Esophagus muscularis mucosa (tissue), 4 donors: ENCODE measurements around the gene RPL22L1. TPM values are rescaled to one million over a fixed set of nuclear protein-coding genes. Genes with fewer than 3 reads are reported as not detected.
"Not testable (repeated sequence)": the region's sequence is repeated elsewhere in the genome, so short reads cannot be mapped to it uniquely, and the experiment has no call there.

Experiments used
- DNase-seq: peaks from one replicate; pipeline ENCODE4 v3.0.0-alpha.2; 2017; ENCODE audit errors: extremely low spot score
- H3K27ac ChIP-seq, 4 donors: fragments of 200-600 bp; sonication (generic); replicated peaks in 1 of 4; 1 replicate in 3 of 4; 2 replicates in 1 of 4; pipeline ENCODE4 v1.5.1; 2016 to 2019; ENCODE audit warnings: mild to moderate bottlenecking in 1 of 4
- H3K27me3 ChIP-seq, 4 donors: fragments of 200-600 bp; sonication (generic); one replicate each; pipeline versions ENCODE4 v1.5.1 to v1.6.0; 2016 to 2019
- H3K36me3 ChIP-seq, 4 donors: fragments of 200-600 bp; sonication (generic); one replicate each; pipeline ENCODE4 v1.5.1; 2016 to 2019
- H3K4me1 ChIP-seq, 4 donors: fragments of 200-600 bp; sonication (generic); one replicate each; pipeline ENCODE4 v1.5.1; 2016 to 2019
- H3K4me3 ChIP-seq, 4 donors: fragments of 200-600 bp; sonication (generic); 1 replicate in 2 of 4; 2 replicates in 2 of 4; pipeline ENCODE4 v1.5.1; 2016 to 2019; ENCODE audit warnings: mild to moderate bottlenecking in 4 of 4, moderate library complexity in 1 of 4
- H3K9me3 ChIP-seq, 4 donors: fragments of 200-600 bp; sonication (generic); 1 replicate in 3 of 4; 2 replicates in 1 of 4; pipeline ENCODE4 v1.5.1; 2016 to 2019
- CTCF ChIP-seq, 3 experiments: fragments of 200-600 bp in 2 of 3; fragments of 450-650 bp in 1 of 3; sonication (generic) in 2 of 3; IDR thresholded peaks; one replicate each; pipeline ENCODE4 v1.5.1; 2017 to 2019; ENCODE audit warnings: antibody characterized with exemption in 3 of 3, mild to moderate bottlenecking in 2 of 3, moderate library complexity in 1 of 3
- EP300 ChIP-seq: sonication (generic); formaldehyde crosslinking; IDR thresholded peaks from one replicate; pipeline ENCODE4 v1.6.1; 2017; ENCODE audit warnings: antibody characterized with exemption
- POLR2A ChIP-seq: fragments of 450-650 bp; IDR thresholded peaks from one replicate; pipeline ENCODE4 v1.6.1; 2017; ENCODE audit warnings: antibody characterized with exemption, moderate library complexity, mild to moderate bottlenecking, low read depth
- POLR2AphosphoS5 ChIP-seq, 2 donors: sonication (generic); formaldehyde crosslinking; IDR thresholded peaks; one replicate each; pipeline ENCODE4 v1.6.1; 2017; ENCODE audit warnings: antibody characterized with exemption in 2 of 2
- WGBS: methylation state at CpG from one replicate; pipeline ENCODE4 v1.1.5; 2018; 5-methylcytosine and 5-hydroxymethylcytosine counted together
- intact Hi-C: fragments of 100-400 bp; cut with DNase I; formaldehyde crosslinking; loops from one replicate; pipeline ENCODE4 v1.15.1; 2023
- total RNA-seq, 4 donors: library from RNA; depleted of rRNA; stranded (reverse); fragments of >200 nt; gene quantifications; one replicate each; pipeline versions ENCODE4 v1.1.0 to v1.2.1, GENCODE V29; 2016

RPL22L1 gene
- total RNA-seq, 4 donors from 2014 or later: 17.2 to 57.0 (median 37.1) TPM

GRCh38 chr3:170836491-170836890 is 33.5 kb downstream of the RPL22L1 start:
- Histone ChIP-seq H3K9me3 (no peaks in the 10 kb centered on the region), H3K4me1 (no peaks in the 10 kb centered on the region), H3K4me3 (no peak overlapping the region), H3K27me3 (peaks cover 0 to 19% (median 0%) of the 10 kb centered on the region in 4 donors), H3K27ac (no peak overlapping the region), H3K36me3 (no peaks in the 10 kb centered on the region)
- intact Hi-C loops: no loop called here
- WGBS: 88% methylated on average over 4 of the region's 4 CpGs
- TF ChIP-seq POLR2AphosphoS5 (IDR thresholded peaks at IDR 0.05) (no peak), POLR2A (no peak), EP300 (no peak), CTCF (IDR thresholded peaks at IDR 0.05) (no peak)
- no peak for DNase-seq

GRCh38 chr3:170835336-170835735 is 34.7 kb downstream of the RPL22L1 start:
- TF ChIP-seq EP300 (no peak), POLR2AphosphoS5 (IDR thresholded peaks at IDR 0.05) (no peak), CTCF (IDR thresholded peaks at IDR 0.05) (no peak), POLR2A (no peak)
- Histone ChIP-seq H3K27ac (no peak overlapping the region), H3K4me3 (no peak overlapping the region), H3K27me3 (peaks cover 0 to 19% (median 0%) of the 10 kb centered on the region in 4 donors), H3K36me3 (no peaks in the 10 kb centered on the region), H3K9me3 (no peaks in the 10 kb centered on the region), H3K4me1 (no peaks in the 10 kb centered on the region)
- intact Hi-C loops: no loop called here
- DNase-seq: no peak
- 25% methylated on average over 3 of the region's 3 CpGs for WGBS

- no peak for DNase-seq
- WGBS: 80% methylated on average over 3 of the region's 4 CpGs
- TF ChIP-seq CTCF (IDR thresholded peaks at IDR 0.05): no peak
- Histone ChIP-seq H3K36me3 (no peaks in the 10 kb centered on the region), H3K4me1 (no peaks in the 10 kb centered on the region), H3K27me3 (peaks cover 0 to 19% (median 0%) of the 10 kb centered on the region in 4 donors), H3K27ac (no peak overlapping the region), H3K4me3 (no peak overlapping the region), H3K9me3 (no peaks in the 10 kb centered on the region)
- intact Hi-C loops: no loop called here
Measured at GRCh38 chr3:170830580-170830979, 39.4 kb downstream of the RPL22L1 start.

- Histone ChIP-seq H3K27ac (no peak overlapping the region), H3K4me1 (no peaks in the 10 kb centered on the region), H3K4me3 (no peak overlapping the region), H3K27me3 (peaks cover 0 to 17% (median 0%) of the 10 kb centered on the region in 4 donors), H3K9me3 (no peaks in the 10 kb centered on the region), H3K36me3 (no peaks in the 10 kb centered on the region)
- DNase-seq: no peak
- no peak for TF ChIP-seq CTCF (IDR thresholded peaks at IDR 0.05)
- TF ChIP-seq POLR2A: no peak
- no peak for TF ChIP-seq EP300
- TF ChIP-seq POLR2AphosphoS5 (IDR thresholded peaks at IDR 0.05): no peak
- intact Hi-C loops: no loop called here
- WGBS: 60% methylated on average over 9 of the region's 9 CpGs
Measured at GRCh38 chr3:170829546-170830272, 40.3 kb downstream of the RPL22L1 start.

GRCh38 chr3:170826047-170826446 is 43.9 kb downstream of the RPL22L1 start:
- H3K9me3 ChIP-seq: no peaks in the 10 kb centered on the region
- H3K27me3 ChIP-seq: no peaks in the 10 kb centered on the region
- H3K36me3 ChIP-seq: no peaks in the 10 kb centered on the region
- TF ChIP-seq CTCF (IDR thresholded peaks at IDR 0.05) (no peak), POLR2A (no peak), EP300 (no peak), POLR2AphosphoS5 (IDR thresholded peaks at IDR 0.05) (no peak)
- H3K4me3 ChIP-seq: no peak overlapping the region
- H3K4me1 ChIP-seq: no peaks in the 10 kb centered on the region
- DNase-seq: no peak
- 58% methylated on average over 2 of the region's 2 CpGs for WGBS
- H3K27ac ChIP-seq: no peak overlapping the region
- intact Hi-C loops: no loop called here

- intact Hi-C loops, H3K9me3 ChIP-seq, H3K36me3 ChIP-seq, H3K27ac ChIP-seq, H3K4me3 ChIP-seq, H3K4me1 ChIP-seq, DNase-seq, H3K27me3 ChIP-seq: not testable (repeated sequence)
- WGBS: 71% methylated on average over 2 of the region's 2 CpGs
Measured at GRCh38 chr3:170823562-170823961, 46.4 kb downstream of the RPL22L1 start.

GRCh38 chr3:170818325-170818724 is 51.7 kb downstream of the RPL22L1 start:
- intact Hi-C loops: loop anchor here (10.0 kb wide), 1 partner anchor 504 kb away; no protein-coding TSS in a partner anchor
- WGBS: 88% methylated on average over 1 of the region's 1 CpG
- not testable (repeated sequence) for H3K4me3 ChIP-seq, H3K4me1 ChIP-seq, H3K9me3 ChIP-seq, H3K27ac ChIP-seq, H3K27me3 ChIP-seq, H3K36me3 ChIP-seq, DNase-seq
